Stimulated activated CD4-positive, alpha-beta T cell treated with anti-CD3 and anti-CD28 coated beads, Interleukin-12 subunit alpha, Interleukin-12 subunit beta, amount 100 ng/mL, for 24 hours (primary cell): ENCODE measurements around the gene RBM20.

ENCODE experiments used
- DNase-seq, 2 experiments: peaks; one replicate each; pipeline ENCODE4 v3.0.0-alpha.2; 2020; ENCODE audit warnings: low read depth in 2 of 2

Gene RBM20

GRCh38 chr10:110672580-110672919 lies 28.4 kb downstream of the RBM20 start:
- DNase-seq: no peak

GRCh38 chr10:110676016-110676415 lies 31.9 kb downstream of the RBM20 start:
- no peak for DNase-seq

- DNase-seq: no peak
These were observed 35.5 kb downstream of the RBM20 start for GRCh38 chr10:110679486-110680272.

GRCh38 chr10:110680273-110681020 lies 36.3 kb downstream of the RBM20 start:
- no peak for DNase-seq

- peak in 1 of 2 experiments; percentile 8 for DNase-seq
These were observed 37.0 kb downstream of the RBM20 start for GRCh38 chr10:110681023-110681681.

GRCh38 chr10:110682348-110682747 lies 38.2 kb downstream of the RBM20 start:
- DNase-seq: no peak

GRCh38 chr10:110684800-110685446 lies 40.8 kb downstream of the RBM20 start:
- no peak for DNase-seq

GRCh38 chr10:110686047-110686446 lies 41.9 kb downstream of the RBM20 start:
- no peak for DNase-seq

GRCh38 chr10:110686949-110687348 lies 42.8 kb downstream of the RBM20 start:
- no peak for DNase-seq

- DNase-seq: no peak
These were observed 43.3 kb downstream of the RBM20 start for GRCh38 chr10:110687400-110687799.

GRCh38 chr10:110691139-110691538 lies 47.0 kb downstream of the RBM20 start:
- DNase-seq: no peak

GRCh38 chr10:110694263-110694662 lies 50.1 kb downstream of the RBM20 start:
- no peak for DNase-seq

- no peak for DNase-seq
These were observed 50.8 kb downstream of the RBM20 start for GRCh38 chr10:110694820-110695538.

- DNase-seq: no peak
These were observed 51.4 kb downstream of the RBM20 start for GRCh38 chr10:110695539-110695886.

GRCh38 chr10:110696436-110696835 lies 52.3 kb downstream of the RBM20 start:
- no peak for DNase-seq

- DNase-seq: no peak
These were observed 54.2 kb downstream of the RBM20 start for GRCh38 chr10:110698340-110698739.

- DNase-seq: no peak
These were observed 54.7 kb downstream of the RBM20 start for GRCh38 chr10:110698782-110699201.

- DNase-seq: no peak
These were observed 55.8 kb downstream of the RBM20 start for GRCh38 chr10:110699859-110700468.

GRCh38 chr10:110700947-110701616 lies 56.9 kb downstream of the RBM20 start:
- DNase-seq: no peak

- DNase-seq: no peak
These were observed 57.5 kb downstream of the RBM20 start for GRCh38 chr10:110701617-110701971.

GRCh38 chr10:110704070-110704469 lies 59.9 kb downstream of the RBM20 start:
- no peak for DNase-seq
